ENCODE measurements around the gene G3BP1.
"Not testable (repeated sequence)": the region's sequence is repeated elsewhere in the genome, so short reads cannot be mapped to it uniquely, and the experiment has no call there.

G3BP1 gene

DNA sequence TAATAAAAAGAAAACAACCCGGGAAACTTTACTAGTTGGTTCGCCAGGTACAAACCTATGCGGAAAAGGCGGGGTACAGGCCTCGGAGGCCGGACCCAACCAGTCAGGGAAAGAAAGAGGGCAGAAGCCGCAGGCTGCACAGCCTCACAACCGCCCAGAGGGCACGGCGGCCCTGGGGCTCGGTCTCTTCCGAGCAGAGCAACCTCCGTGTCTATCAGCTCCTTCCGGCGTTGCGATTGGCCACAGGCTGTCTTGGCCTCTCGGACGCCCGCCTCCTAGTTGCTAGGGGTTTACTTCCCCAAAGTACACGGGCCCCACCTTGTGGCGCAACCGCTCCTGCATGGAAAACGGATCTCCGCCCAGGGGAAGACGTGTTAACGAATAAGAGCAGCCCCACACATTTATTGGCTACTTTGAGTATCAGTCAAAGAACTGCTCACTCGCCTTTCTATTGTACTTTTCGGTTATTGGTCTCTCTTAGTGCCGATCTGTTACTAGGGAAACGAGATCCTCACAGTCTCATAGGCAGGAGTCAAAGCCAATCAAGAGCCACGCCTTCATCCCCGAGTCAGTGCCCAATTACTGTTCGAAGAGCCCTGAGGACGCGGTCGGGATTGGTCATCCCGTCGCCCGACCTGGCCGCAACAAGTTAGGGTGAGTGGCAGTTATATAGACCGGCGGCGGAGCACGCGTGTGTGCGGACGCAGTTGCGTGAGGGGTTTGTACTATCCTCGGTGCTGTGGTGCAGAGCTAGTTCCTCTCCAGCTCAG, at the start of gene G3BP1:
TSS of gene G3BP1 (plus strand) at position 696 of the 770 bp plus-strand sequence. CDS start 14,667 bp downstream, outside the sequence.
- peak; percentile 100 for DNase-seq

DNA sequence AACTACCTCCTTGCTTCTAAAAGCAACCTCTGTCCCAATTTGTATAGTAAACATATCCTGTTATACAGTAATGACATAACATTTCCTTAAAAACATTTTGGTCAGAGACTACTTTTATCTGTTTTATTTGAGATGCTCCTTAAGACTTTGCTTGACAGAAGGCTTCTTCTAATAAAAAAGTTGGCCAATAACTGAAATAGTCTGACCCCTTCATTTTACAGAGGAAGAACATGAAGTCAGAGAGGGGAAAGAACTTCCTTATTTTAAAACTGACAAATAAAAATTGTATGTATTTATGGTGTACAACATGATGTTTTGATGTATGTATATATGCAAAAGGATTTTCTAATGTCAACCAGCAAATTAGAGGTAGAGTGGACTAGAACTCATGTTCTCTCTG, 49.2 kb upstream of the G3BP1 start:
- DNase-seq = no peak

DNA sequence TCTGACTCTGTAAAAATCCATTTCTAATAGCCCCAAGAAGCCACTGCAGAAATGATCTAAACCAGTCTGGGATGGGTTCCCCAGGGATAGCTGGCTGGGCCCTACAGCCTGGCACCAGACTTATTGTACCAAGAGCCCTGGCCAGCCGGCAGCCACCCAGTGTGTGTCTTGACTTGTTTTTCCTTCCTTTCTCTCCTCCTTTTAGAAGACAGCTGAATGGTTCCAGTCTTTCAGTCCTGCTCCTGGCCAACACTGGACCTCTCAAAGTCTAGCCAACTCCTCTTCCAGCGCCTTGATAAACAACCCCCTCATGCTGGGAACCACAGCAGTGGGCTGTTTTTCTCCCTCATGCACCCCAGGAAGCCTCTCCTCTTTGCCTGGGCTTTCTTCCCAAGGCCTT, 47.4 kb upstream of the G3BP1 start:
- no peak for DNase-seq

DNA sequence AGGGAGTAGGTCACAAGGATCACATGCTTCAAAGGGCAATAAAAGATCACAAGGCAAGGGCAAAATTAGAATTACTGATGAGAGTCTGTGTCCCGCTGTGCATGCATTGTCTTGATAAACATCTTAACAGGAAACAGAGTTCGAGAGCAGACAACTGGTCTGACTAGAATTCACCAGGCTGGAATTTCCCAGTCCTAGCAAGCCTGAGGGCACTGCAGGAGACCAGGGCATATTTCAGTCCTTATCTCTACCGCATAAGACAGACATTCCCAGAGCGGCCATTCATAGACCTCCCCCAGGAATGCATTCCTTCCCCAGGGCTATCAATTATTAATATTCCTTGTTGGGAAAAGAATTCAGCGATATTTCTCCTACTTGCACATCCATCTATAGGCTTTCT, 42.2 kb upstream of the G3BP1 start:
- not testable (repeated sequence) for DNase-seq

DNA sequence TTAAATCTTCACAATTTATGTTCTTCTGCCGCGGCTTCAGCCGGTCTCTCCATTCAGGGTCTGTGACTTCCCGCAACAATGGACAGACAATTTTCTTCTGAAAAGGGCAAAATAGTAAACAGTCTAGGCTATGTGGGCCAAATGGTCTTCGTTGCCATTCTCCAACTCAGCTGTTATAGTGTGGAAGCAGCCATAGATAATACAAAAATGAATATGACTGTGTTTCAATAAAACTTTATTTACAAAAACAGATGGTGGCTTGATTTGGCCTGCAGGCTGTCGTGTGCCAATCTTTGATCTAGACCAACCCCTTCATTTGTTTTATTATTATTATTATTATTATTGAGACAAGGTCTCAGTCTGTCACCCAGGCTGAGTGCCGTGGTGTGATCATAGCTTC, 41.4 kb upstream of the G3BP1 start:
- no peak for DNase-seq

DNA sequence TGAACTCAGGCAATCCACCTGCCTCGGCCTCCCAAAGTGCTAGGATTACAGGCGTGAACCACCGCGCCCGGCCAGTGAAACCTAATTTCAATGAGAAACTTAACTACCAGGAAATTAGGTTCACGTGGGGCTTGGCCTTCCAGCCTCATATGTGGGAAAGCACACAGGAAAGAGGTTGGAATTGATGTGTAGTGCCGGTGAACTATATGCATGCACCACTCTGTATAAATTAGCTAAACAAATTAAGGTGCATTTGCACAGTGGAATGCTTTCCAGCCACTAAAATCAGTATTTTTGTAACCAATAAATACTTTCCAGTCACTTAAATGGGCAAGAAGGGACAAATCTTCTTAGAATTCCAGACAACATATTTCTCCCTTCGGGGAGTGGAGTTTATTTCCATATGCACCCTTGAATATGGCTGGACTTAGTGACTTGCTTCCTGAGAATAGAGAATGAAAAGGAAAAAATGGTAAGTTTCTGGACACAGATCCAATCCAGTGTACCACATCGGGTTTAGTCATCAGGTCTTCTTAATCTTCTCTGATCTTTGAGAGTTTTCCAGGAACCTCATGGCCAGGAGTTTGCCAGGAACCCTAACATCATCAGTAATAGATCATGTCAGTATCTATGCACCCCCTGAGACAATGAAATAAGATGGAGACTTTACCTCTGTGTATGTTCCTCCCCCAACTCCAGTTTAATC, 38.2 kb upstream of the G3BP1 start:
- no peak for DNase-seq

DNA sequence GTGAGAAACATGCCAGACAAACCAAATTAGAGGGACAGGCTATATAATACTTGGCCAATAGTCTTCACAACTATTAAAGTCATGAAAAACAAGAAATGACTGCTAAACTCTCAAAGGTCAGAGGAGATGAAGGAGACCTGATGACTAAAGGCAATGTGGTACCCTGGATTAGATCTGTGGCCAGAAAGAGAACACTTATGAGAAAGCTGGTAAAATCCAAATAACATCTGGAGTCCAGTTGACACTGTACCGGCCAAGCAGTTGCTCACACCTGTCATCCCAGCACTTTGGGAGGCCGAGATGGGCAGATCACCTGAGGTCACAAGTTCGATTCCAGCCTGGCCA, 37.7 kb upstream of the G3BP1 start:
- DNase-seq = no peak

DNA sequence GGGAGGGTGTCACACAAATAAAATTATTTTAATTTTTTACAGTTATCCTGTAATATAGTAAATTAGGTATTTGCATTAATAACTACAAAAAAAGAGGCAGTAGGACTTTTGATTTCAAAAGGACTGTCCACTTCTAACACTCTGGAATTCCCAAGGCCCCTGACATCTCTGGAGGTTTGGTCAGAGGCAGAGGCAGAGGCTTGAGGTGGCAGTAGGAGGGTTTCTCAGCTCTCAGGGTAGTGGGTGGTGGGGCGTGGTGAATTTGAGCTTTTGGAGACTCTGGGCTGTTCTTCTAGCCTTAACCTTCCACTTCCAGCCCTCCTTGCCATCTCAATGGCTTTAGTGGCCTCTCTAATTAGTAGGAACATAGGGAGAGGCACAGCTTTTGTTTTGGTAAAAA, 36.1 kb upstream of the G3BP1 start:
- no peak for DNase-seq

DNA sequence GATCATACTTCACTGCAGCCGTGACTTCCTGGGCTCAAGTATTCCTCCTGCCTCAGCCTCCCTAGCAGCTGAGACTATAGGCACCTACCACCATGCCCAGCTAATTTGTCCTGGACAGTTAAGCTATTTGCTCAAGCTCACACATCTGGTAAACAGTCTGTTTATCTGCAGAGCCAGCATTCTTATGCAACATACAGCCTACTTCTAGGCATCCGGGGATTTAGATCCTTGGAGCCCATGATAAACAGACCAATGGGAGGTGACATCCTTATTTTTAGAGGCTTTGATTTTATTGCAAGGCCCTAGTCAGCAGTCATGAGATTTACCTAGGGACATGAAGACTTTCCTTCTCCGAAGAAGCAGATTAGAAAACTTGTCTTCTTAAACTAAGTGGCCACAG, 34.3 kb upstream of the G3BP1 start:
- no peak for DNase-seq

DNA sequence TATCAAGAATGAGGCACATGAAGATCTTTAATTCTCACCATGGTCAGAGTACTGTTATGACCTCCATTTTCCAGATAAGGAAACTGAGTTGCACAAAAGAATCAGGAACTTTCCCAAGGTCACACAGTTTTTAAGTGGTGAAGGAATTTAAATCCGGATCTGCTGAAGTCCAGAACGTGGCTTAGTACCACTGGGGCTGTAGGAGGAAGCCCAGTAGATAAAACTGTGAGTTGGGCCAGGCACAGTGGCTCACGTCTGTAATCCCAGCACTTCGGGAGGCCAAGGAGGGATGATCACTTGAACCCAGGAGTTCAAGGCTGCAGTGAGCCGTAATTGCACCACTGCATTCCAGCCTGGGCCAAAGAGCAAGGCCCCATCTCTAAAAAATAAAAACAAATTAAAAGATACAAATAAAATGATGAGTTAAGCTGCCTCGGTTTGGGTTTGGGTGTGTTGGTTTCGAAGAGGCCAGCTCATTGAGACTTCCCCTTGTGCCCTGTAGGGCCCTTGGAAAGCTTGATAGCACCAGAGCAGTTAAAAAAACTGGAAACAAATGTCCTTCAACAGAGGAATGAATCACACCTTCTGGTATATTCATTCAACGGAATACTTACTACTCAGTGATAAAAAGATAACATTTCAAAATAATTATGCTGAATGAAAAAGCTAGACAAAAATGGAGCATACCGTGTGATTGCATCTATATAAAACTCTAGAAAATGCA, 33.5 kb upstream of the G3BP1 start:
- no peak for DNase-seq

DNA sequence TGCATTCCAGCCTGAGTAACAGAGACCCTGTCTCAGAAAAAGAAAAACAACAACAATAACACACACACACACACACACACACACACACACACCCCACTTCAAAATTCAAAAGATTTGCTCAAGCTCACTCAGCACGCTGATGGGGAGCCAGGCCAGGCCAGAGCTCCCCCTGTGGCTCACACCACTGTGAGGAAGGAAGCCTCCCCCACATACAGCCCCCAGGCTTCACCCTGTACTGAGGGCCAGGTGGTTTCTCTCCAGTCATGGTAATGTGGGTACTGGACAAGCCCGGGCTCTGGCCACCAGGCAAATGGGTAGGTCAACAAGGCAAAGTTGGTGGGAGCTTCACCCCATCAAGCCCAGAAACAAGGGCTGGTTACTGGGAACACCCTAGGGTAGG, 32.4 kb upstream of the G3BP1 start:
- no peak for DNase-seq

DNA sequence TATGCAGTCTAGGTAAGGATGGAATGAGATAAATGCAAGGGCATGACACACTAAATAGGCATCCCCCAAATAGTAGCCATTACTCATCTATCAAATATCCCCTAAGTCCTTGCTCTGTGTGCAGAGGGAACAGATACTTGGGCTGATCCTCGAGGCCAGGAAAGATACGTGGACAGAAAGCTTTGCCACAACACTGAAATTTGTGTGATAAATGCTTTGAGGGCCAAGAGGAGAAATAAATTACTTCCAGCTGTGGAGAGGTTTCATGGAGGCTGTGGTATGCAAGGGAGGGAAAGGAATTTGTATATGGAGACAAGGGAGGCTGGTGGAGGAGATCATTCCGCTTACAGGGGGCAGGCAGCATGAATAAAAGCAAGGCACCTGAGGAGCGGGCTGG, 31.8 kb upstream of the G3BP1 start:
- DNase-seq = no peak

DNA sequence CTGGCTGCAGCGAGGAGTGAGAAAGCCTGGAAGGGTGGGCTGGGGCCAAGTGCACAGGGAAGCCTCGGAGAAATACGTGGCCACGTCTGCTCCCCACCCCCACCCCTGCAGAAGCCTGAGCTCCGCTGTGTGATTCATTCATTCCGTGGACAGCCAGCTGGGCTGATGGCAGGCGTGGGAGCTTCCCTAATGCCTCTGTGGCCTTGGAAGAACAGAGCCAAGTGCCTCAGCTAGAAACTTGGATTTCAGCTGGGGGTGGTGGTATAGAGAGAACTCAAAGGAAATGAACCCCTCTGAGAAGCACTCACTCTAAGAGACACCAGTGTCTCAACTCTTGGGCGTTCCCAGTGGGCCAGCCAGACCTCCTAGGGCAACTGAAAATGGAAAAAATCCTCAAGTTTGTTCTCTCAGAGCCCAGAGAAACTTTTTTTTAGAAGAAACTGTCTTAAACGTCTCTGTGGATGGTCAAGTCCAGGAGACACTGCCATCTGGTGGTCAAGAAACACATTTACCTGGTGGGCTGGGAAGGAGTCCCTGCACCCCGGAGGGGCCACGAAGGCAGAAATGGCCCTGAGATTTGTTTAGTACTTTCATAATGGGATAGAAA, 31.3 kb upstream of the G3BP1 start:
- peak; percentile 57 for DNase-seq

DNA sequence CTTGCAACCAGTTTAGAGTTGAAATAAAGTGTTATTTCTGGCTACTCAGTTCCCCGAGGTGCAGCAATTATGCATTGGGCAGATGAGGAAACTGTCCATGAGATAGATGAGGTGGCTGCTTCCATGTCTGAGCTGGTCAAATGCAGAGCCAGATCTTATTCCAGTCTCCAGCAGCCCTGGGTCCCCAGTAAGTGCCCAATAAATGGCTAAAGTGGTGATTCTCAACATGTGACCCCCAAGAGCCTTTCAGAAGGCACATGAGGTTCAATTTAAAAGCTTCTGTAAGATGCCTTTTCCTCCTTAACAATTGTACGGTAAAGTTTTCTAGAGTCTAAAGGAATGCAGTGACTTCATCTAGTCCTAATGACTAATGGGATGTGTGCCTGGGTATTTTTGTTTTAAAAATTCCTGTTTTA, 30.8 kb upstream of the G3BP1 start:
- DNase-seq = no peak

DNA sequence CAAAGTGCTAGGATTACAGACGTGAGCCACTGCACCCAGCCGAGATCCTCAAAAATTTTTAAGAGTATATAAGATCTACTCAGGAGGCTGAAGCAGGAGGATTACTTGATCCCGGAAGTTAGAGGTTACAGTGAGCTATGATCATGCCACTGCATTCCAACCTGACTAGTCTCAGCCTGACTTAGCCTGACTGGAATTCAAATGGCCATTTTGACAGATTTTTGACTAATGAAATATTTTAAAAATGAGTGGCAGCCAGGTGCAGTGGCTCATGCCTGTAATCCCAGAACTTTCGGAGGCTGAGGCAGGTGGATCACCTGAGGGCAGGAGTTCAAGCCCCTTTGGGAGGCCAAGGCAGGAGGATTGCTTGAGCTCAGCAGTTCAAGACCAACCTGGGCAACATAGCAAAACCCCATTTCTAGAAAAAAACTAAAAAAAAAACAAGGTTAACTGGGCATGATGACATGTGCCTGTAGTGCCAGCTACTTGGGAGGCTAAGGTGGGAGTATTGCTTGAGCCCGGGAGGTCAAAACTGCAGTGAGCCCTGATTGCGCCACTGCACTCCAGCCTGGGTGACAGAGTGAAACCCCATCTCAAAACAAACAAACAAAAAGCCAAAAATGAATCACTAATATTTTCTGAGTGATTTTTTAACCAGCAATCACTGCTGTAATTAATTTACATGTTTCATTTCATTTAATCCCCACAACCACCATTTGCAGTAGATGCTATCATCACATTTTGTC, 29.9 kb upstream of the G3BP1 start:
- DNase-seq = no peak

DNA sequence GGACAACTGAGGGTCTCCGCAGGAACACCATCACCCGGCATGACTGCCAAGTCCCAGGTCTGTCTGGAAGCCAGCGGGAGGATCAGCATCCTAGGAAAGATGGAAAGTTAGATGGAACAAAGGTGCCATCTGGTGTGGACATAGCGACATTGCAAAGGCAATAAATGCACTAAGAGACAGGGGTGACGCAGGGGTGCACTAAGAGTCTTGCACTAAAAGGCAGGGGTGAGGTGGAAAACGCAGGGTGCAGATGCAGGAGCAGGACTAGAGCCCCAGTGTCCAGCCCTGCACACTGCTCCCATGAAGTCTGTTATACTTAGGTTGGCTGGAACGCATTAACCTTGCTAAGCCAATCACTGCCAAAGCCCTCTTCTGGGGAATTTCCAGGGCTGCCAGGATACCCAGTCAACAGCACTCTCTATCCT, 28.9 kb upstream of the G3BP1 start:
- peak; percentile 38 for DNase-seq

DNA sequence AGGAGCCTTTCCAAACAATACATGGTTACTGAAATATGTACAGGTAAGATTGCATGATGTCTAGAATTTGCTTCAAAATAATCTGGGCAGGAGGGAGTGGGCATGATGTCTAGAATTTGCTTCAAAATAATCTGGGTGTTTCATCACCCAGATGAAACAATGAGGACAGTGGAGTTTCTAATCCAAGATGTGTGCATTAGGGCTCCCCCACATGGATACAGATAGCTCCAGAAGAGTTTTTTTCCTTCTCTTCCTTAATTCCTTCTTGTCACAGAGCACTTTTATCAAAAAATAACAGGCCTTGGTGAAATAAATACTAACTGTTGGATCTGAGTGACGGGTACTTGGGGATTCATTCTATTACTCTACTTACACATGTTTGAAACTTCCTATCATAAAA, 28.2 kb upstream of the G3BP1 start:
- no peak for DNase-seq

DNA sequence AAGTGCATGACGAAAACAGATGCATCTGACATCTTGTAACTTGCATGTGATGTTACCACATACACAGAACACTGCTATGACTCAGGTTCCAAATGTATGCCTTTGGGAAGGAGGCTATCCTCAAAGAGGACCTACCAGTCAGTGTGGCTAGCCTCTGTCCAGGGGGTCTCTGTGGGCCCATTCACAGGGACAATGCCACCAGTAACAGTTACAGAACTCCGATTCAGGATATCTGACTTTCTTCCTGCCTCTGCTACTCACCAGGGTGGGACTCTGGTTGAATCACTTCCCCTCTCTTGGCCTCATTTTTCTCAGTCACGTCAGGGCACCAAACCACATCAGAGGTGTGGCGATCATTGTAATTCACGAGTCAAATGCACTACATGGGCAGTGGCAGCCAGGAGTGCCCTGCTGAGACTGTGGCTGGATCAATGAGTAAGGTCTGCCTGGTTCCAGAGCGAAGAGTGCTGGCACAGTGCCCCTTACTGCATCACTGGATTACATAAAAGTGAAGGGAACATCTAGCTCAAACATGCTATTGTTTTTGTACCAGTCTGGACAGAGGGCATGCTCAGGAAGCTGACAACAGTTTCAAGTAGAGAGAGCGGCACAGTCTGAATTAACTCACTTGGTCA, 26.6 kb upstream of the G3BP1 start:
- DNase-seq = no peak

DNA sequence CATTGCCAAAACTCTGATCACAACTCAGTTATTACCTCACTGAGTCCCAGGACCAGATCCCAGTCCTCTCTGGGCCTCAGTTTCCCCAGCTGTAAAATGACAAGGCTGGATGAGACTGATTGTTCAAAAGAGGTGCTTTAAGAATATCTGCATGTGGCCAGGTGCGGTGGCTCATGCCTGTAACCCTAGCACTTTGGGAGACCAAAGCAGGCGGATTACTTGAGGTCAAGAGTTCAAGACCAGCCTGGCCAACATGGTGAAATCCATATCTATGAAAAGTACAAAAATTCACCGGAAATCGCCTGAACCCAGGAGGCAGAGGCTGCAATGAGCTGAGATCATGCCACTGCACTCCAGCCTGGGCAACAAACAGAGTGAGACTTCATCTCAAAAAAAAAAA, 21.6 kb upstream of the G3BP1 start:
- DNase-seq = no peak

DNA sequence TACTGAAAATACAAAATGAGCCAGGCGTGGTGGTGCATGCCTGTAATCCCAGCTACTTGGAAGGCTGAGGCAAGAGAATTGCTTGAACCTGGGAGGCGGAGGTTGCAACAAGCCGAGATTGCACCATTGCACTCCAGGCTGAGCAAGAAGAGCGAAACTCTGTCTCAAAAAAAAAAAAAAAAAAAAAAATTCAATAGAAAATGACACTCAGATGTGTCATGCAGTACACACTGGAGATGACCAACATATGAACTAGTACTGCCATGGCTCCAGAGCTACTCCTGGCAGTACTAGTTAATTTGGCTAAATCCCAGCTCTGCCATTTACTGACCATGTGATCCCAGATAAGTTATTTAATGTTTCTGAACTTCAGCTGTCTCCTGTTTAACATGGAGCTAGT, 20.7 kb upstream of the G3BP1 start:
- DNase-seq = no peak

DNA sequence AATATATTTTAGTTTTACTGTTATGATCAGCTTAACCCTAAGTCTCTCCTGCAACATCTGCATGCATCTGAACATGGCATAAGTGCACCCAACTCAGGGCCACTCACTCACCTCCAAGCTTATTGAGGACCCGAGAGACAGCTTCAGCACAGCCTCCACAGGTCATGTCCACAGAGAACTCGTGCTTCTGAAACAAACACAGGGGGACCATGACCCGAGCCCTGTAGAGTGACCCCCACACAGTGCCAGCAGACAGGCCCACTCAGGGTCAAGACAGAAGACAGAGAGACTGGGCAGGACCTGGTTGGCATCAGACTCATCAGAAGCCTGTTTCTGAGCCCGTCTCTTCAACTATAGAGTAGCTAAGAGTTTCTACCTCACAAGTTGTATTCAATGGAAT, 20.2 kb upstream of the G3BP1 start:
- DNase-seq = no peak

DNA sequence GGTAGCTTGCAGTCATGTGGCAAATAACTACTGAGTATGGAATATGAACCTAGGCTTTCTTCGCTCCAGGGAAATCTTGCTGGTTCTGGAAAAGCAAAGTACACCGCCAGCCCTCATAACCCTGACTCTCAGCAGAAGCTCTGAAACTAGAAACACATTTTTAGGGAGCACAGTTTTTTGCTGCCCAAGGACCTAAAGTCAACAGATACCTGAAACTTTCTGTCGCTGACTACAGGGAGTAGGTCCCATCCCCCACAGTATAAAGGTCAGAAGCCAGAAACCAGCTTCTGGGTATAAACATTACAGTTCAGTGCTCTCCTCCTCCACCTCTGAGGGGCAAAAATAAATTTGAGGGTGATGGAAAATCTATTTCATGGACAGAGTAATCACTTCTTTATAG, 16.4 kb upstream of the G3BP1 start:
- DNase-seq = no peak
